Stimulated activated CD4-positive, alpha-beta T cell treated with anti-CD3 and anti-CD28 coated beads, Interleukin-15, amount 100 ng/mL, for 24 hours (primary cell): ENCODE data around the gene DMAC2.
"Not testable (repeated sequence)": the region's sequence is repeated elsewhere in the genome, so short reads cannot be mapped to it uniquely, and the experiment has no call there.

Source experiments
- DNase-seq: peaks from one replicate; pipeline ENCODE4 v3.0.0-alpha.2; 2020

DMAC2 gene

DNA sequence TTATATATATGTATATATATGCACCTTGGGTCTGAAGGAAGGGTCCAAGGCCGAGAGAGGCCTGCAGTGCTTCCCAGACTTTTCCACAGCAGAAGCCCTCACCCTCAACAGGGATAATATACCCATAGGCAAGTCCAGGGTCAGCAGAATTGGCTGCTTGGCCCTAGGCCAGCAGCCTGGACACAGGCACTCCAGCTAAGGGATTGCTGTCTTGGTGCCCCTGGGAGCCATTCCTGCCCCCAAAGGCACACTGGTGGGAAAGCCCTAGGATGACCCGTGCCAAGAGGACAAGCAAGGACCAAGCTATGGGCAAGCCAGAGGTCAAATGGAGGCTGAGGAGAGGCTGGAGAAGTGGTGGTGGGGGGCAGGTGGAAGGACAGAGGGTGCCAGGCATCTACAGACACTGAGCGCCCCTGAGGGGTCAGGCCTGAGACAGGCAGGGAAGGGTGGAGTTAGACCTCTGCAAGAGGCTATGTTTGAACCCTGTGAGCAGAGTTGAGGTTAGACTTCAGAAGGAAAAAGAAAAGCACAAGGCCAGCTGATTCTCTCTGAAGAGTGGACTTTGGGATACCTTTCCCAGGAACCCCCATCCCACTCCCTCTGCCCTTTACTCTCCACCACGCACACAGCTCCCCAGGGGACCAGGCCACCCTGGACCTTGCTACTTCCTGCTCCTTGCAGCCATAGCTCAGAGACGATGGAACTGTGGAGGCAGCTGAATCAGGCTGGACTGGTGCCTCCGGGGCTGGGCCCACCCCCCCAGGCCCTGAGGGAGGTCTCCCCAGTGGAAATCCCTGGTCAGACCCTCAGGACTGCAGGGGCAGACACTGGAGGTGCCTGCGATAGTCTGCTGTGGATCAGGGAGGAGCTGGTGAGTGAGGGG, 3.0 kb upstream of the DMAC2 start, which contains the start of gene ERICH4:
Gene ERICH4 (plus strand): TSS at position 684 of the 883 bp plus-strand sequence. CDS start 14 bp downstream, at position 698.
- DNase-seq: no peak

DNA sequence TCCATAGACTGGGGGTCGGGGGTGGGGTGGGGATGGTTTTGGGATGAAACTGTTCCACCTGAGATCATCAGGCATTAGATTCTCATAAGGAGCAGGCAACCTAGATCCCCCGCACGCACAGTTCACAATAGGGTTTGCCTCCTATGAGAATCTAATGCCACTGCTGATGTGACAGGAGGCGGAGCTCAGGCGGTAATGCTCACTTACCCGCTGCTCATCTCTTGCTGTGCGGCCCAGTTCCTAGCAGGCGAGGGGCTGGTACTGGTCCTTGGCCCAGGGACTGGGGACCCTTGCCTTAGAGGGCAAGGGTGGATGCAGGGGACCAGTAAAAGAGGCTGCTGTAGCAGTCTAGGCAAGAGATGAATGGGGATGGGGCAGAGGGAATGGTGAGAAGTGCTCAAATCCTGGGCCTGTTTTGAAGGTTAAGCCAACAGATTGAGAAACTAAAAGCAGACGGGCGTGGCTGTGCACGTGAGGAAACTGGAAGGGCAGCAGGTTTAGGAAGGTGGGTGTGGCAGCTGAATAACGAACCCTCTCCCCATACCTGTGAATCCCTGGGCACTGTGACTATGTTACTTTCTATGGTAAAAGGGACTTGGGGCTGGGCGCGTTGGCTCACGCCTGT, 1.7 kb upstream of the DMAC2 start:
- DNase-seq: no peak

DNA sequence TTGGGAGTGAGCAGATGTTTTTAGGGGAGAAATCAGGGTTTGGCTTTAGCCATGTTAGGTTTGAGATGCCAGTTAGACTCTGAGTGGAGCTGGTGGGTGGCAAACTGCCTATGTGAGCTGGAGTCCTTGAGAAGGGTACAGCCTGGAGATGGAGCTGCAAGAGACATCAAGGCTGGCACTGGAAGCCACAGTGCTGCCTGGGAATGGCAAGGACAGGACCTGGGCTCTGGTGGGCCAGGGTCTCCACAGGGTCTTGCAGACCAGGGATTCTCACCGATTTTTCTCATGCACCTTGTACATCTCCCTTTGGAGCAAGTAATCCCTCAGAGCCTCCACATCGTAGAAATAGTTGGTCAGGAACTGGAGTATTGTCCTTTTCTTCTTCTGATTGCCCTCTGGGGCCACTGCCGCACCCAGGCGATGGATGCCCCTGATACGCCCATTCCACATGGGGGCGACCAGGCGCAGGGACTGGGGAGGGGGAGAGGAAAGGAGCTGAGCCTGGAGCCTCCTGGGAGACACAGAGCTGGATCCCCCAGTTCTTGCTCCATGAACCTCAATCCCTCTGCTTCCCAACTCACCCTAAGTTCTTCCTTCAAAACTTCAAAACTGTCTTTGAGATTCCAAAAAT, 1.7 kb downstream of the DMAC2 start:
- no peak for DNase-seq

DNA sequence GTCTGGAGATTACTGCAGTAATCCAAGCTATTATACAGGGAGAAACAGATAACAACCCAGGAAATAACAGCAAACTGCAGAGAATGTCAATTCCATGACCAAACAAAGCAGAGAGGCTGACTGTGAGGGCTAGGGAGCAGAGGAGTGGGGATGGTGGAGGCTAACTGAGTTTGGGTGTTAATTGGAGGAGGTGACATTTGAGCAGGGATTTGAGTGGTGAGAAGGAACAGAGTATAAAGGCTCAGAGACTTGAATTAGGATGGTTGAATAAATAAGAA, 3.1 kb downstream of the DMAC2 start:
- DNase-seq: no peak

DNA sequence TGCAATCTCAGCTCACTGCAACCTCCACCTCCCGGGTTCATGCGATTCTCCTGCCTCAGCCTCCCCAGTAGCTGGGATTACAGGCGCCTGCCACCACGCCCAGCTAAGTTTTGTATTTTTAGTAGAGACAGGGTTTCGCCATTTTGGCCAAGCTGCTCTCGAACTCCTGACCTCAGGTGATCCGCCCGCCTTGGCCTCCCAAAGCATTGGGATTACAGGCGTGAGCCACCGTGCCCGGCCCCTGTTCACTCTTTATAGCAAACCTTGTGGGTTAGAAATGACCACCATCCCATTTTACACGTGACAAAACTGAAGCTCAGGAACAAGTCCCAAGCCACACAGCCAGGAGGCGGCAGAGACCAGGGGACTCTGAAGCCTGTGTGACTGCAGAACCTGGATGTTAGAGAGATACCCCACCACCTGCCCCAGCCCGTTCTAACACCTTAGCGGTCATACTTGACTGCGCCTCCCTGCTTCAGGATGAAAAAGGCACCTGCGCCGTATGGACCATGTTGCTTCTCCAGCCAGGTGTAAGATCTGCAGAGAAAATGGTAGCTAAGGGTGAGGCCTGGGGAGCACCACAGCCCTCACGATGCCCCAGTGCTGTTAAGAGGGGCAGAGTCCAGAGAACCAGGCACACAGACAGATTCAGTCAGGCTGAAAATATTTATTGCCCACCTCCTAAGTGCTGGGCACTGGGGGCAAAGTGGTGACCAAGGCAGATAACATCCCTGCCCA, 3.6 kb downstream of the DMAC2 start:
- DNase-seq: no peak

DNA sequence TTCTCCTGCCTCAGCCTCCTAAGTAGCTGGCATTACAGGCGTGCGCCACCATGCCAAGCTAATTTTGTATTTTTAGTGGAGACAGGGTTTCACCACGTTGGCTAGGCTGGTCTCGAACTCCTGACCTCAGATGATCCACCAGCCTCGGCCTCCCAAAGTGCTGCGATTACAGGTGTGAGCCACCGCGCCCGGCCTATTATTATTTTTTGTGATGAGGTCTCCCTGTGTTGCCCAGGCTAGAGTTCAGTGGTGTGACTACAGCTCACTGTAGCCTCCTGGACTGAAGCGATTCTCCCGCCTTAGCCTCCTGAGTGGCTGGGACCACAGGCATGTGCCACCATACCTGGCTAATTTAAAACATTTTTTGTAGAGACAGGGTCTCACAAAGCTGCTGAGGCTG, 4.3 kb downstream of the DMAC2 start:
- not testable (repeated sequence) for DNase-seq

DNA sequence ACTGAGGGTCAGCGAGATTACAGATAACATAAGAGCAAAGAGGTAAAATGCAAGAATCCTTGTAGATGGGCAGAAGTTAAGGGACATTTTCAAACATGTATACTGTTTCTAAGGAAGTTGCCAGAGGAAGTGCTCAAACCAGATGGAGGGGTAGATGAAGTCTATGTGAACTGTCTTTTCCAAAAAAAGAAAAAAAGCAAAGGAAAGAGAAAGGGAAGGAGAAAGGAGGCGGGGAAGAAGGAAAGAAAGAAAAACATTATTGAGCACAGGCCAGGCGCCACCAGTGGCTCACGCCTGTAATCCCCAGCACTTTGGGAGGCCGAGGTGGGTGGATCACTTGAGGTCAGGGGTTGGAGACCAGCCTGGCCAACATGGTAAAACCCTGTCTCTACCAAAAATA, 5.3 kb downstream of the DMAC2 start:
- no peak for DNase-seq

DNA sequence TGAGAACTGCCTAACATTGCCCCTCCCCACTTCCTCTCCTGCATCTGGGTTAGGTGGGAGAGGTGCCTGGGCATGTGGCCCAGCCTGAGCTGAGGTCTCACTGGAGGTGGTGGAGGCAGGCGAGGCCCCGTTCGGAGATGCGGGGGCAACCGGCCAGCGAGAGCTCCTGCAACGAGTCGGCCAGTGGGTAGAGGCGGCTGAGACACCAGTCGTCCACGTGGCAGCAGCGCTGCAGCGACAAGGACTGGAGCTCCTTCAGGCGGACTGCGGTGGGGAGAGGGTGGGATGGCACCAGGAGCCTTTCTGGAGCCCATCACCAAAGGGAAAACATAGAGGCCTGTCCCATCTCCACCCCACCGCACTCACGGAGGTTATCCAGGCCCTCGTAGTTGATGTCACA, 6.5 kb downstream of the DMAC2 start:
- DNase-seq: no peak

DNA sequence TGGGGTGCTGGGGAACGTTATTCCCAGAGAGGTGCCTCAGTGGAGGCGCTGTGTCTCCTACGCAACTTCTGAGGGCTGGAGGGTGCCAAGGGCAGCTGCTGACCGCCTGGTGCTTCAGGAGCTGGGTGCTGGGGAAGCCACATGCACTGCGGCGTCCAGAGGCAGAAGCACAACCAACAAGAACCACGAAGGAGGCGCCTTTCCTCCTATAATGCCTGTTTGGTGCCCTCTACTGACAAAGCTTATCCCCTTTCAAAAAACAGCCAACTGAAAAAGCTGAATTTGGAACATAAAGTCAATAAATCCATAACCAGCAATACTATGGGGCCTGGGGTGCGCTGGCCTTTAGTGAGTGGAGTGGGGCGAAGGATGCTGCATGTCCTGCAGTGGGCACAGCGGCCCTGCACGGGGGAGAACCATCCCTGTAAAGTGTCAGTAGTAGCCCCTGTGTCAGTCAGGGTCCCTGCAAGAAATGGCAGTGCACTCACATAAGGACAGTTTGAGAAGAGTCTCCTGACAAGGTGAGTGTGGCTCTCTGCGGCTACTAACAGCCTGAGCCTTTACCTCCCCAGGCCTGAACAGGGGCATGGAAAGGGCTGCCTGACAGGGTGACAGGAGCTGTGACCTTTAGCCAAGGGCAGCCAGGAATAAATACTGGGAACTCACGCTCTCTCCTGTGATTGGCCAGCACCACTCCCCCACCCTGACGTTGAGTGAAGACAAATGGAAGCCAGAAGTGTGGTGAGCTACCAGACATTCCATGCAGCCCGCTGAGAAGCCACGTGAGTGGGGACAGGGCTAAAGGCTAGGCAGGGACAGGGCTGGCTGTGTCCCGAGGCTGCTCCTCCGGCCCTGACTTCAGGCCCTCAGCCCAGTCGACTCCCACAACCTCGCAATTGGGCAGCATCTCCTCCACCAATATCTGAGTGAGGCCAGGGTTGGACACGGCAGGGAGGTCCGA, 8.0 kb downstream of the DMAC2 start:
- DNase-seq: no peak

DNA sequence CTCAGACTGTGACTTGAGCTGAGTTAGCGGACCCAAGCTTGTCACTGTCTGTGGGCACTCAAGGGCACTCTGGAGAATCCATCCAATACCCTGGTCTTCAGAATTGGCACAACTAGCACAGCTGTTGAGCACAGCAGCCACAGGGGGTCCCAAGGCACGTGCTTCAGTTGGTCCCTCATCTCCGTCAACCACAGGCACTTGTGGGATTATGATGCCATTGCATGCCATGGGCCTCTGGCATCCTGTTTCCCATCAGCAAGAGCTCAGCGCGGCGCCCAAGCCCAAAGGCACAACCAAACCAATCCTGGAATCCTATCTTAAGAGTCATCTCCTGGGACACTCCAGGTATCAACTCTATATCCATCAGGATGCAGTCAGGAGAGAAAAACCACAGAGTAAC, 8.8 kb downstream of the DMAC2 start:
- DNase-seq: no peak

DNA sequence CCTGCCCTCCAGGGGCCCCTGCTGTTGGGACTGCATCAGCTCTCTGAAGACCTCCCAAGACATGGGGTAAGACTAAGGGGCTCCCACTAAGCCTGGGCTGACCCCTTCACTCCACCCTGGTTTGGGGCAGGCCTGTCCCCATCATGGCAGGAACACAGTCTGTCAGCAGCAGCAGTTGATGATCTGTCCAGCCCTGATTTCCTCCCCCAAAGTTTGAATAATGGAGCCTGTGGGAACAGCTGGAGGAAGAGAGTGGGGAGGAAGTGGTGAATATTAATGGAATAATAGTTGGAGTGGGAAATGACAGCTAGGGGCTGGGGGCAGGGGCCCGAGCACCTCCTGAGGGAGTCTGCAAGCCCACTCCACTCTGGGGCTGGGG, 11.2 kb downstream of the DMAC2 start:
- DNase-seq: no peak

DNA sequence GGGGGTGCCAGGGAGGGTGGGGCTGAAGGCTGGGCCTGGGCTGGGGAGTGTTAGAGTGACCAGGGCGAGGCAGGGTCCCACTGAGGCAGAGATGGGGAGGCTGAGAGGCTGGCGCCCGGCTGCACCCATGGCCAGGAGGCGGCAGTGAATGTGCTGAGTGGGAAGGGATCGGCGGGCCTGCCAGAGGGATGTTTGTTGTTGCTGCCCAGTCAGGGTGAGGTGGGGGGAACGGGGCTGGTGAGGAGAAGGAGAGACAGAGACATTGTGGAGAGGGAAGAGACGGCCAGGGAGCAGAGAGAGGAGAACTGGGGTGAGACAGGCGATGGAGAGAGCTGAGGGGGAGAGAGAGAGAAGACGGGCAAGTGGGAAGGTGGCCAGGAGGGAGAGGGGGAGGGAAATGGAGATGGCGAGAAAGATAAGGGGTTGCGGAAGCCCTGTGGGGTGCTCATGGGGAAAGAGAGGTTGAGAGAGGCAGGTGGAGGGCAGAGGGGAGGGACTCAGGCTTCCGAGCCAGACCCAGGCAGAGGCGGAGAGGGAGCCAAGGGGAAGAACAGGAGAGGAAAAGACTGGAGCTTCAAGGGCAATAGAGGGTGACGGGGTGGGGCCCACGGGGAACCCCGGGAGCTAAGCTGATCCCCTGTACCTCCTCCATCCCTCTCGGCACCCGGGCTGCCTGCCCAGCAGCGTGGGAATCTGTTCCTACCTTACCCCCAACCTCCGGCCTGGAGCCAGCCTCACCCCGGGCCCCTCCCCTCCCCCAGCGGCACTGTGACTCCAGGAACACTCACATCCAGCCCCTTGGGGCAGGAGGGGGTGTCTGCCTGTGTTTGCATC, 11.8 kb downstream of the DMAC2 start:
- peak; percentile 45 for DNase-seq

DNA sequence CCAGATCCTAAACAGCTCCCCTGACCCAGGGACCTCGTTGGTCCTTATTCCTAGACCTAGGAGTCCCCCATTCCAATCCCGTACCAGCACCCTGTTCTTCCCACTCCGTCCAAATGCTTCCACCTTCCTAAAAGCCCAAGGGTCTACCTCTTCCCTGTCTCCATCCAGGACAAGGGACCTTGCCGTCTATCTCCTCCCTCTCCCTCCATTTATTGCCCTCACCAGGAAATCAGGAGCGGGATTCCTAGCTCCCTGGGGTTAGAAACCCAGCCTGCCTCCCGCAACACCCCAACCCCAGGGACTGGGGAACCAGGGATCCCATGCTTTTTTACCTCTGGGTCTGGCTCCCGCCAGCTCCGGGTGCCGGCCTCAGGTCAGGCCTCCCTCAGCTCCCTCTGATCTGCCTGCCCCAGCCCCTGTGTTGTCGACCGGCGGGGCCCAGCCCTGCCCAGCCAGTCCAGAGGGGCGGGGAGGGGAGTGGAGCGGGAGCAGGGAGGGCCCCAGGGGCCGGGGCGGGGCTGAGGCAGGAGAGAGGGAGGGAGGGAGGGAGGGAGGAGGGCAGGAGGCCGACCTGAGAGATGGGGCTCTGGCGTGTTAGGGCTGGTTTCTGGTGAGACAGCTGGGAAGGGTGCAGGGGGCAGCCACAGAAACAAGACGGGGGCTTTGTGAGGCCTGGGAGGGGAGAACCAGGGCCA, 12.6 kb downstream of the DMAC2 start, which contains the start of gene B3GNT8:
Gene B3GNT8 (minus strand): TSS at position 423 of the 695 bp plus-strand sequence. CDS start 596 bp downstream, outside the sequence.
- DNase-seq: peak; percentile 69

DNA sequence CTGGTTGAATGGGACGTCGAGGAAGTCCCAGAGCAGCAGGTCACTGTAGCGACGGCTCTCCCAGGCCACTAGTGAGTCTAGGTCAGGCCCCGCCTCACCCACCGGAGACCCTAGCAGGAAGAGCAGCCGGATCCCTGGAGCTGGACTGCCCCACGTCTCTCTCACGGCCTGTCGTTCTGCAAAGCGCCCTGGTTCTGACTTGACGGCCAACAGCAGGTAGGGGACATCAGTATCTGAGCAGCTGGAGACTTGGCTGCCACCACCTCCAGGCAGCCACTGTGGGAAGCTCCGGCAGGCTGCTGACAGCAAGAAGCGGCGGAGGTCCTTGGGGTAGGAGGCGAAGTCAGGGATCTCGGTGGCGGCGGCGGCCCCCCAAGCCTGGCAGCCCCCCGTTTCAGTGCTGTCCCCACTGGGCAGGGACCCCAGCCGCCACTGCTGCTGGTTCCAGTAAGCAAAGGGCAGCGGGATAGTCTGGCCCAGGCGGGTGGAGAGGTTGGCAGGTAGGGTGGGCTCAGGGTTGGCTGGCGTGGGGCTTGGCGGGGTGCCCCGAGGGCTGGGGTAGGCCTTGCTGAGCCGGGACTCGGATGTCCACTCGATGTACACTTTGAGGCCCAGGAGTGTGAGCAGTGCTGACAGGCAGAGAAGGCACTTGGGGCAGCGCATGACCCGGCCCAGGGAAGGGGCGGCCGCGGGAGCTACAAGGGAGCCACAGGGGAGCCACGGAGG, 13.4 kb downstream of the DMAC2 start:
- no peak for DNase-seq

DNA sequence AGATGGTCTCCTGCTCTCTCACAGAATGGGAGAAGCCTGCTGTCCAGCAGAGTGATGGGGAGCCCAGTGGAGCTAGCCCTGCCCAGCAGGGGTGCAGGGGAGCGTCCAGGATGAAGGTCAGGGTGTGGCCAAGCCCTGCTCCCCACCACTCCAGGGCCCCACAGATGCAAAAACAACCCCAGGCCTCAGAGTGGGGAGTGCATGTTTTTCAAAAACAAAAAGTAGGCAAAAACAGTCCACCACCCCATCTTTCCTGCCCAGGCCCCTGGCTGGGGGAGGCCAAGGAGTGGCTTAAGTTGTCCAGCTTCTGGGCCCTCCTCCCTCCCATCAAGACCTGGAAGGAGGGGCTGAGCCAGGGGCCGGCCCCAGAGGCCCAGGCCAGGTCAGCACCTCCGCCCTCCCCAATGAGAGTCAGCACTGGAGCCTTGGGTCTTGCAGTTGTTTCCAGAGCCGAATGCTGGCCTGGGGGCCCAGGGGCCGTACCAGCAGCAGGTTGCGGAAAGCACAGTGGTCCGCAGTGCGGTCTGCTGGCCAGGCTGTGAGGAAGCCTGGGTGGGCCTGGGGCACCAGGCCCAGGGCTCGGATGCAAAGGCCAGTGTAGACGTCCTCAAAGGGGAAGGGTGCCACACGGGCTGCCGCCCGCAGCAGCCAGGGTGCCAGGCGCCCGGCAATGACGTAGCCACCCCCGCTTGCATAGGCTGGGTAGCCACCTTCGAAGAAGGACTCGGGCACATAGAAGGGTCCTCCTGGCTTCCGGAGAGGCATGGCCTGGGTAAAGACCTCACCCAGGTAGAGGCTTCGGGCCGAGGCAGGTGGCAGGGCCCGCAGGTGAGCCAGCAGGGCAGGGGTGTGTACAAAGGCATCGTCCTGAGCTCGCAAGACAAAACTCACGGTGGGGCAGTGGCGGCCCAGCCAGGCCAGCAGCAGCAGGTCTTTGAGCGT, 14.3 kb downstream of the DMAC2 start:
- DNase-seq: no peak

DNA sequence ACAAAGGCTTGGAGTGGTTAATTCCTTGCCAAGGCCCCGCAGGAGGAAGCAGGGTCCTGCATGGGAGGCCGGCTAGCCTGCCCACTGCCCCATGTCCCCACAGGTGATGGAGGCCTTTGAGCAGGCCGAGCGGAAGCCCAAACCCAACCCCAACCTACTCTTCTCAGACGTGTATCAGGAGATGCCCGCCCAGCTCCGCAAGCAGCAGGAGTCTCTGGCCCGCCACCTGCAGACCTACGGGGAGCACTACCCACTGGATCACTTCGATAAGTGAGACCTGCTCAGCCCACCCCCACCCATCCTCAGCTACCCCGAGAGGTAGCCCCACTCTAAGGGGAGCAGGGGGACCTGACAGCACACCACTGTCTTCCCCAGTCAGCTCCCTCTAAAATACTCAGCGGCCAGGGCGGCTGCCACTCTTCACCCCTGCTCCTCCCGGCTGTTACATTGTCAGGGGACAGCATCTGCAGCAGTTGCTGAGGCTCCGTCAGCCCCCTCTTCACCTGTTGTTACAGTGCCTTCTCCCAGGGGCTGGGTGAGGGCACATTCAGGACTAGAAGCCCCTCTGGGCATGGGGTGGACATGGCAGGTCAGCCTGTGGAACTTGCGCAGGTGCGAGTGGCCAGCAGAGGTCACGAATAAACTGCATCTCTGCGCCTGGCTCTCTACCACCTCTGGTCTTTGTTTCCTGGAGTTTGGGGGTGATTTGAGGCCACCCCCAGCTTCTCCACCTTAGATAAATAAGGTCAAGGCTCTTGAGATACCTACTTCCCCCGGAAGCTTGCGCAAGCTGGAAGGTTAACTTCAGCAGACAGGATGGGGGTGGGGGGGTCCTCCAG, 15.2 kb downstream of the DMAC2 start:
- DNase-seq: no peak

DNA sequence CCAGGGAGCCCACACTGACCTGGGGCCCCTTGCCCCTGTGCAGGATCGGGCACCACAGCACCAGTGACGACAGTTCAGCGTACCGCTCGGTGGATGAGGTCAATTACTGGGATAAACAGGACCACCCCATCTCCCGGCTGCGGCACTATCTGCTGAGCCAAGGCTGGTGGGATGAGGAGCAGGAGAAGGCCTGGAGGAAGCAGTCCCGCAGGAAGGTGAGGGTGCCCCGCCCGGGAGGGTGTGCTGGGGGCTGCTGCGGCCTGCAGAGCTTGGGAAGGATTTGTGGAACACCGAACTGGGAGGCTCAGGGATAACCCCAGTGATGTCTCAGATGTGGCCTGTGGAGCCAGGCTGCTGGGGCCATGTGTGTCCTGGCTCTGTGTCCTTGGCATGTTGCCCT, 16.8 kb downstream of the DMAC2 start:
- no peak for DNase-seq

DNA sequence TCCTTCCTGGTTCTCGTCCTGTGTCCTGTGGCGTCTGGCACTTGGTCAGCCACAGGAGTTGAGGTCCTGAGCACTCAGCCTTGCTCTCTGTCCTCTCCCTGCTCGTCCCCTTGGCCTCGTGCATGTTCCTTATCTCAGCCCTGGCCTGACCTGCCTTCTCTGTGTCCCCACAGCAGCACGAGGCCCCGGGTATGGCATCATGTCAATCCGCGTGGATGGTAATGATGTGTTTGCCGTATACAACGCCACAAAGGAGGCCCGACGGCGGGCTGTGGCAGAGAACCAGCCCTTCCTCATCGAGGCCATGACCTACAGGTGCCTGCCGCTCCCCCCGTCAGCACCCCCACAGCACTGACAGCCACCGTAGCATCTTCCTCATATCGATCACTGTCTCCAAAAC, 17.3 kb downstream of the DMAC2 start:
- no peak for DNase-seq
